Lower leg skin (tissue), 3 donors: ENCODE results near the gene NAALADL1.

Source experiments
- CTCF ChIP-seq, 3 donors: fragments of 450-650 bp; IDR thresholded peaks; one replicate each; pipeline ENCODE4 v1.5.1; 2016; ENCODE audit warnings: antibody characterized with exemption in 3 of 3, mild to moderate bottlenecking in 3 of 3, moderate library complexity in 2 of 3
- POLR2A ChIP-seq, 2 donors: fragments of 450-650 bp; IDR thresholded peaks; one replicate each; pipeline ENCODE4 v1.6.1; 2016 to 2017; ENCODE audit warnings: antibody characterized with exemption in 2 of 2, mild to moderate bottlenecking in 1 of 2, moderate library complexity in 1 of 2

GRCh38 chr11:65059523-65059922, 1.2 kb upstream of the NAALADL1 start:
- TF ChIP-seq CTCF (IDR thresholded peaks at IDR 0.05) (no peak), POLR2A (IDR thresholded peaks at IDR 0.05) (no peak)
